NCI-H82 (cell line): Measurements from ENCODE around the gene ZNF326.

Experiments
- DNase-seq: peaks from one replicate; lab custom pipeline; 2025; lab: John Stamatoyannopoulos, UW

Gene ZNF326

DNA sequence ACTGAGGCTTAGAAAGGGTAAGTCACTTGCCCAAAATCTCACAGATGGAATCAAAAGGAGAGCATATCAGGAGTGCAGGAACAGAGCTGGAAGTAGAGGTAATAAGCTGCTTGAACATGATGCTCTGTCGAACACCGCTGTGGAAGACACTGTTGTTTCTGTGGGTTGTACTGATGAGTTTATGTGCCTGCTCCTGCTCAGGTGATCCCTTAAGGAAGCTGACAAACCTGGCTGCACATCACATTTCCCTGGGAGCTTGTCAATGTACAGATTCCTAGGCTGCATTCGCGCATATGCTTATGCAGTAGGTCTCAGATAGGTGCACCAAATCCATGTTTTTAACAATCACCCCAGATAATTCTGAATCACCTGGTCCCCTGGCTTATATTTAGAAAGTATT lies 79.7 kb downstream of the ZNF326 start:
- DNase-seq = no peak

DNA sequence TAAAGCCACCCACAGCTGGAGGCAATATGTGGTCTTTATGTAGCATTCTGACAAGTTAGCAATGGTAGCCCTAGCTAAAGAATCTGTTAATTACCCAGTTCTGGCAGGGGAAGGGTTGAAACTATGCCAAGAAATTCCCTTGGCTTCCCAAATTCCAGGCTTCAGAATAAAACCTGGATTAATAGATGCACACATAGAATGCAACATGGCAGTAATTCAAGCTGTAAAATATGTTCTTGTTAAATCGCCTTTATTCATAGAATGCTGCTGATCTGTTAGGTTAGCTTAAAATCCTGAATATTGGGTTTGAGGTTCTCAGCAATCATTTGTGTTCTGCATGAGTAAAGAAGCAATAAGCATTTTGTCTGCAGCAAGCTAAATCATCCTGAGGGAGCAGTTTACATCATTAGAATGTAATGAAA lies 80.1 kb downstream of the ZNF326 start:
- no peak for DNase-seq

DNA sequence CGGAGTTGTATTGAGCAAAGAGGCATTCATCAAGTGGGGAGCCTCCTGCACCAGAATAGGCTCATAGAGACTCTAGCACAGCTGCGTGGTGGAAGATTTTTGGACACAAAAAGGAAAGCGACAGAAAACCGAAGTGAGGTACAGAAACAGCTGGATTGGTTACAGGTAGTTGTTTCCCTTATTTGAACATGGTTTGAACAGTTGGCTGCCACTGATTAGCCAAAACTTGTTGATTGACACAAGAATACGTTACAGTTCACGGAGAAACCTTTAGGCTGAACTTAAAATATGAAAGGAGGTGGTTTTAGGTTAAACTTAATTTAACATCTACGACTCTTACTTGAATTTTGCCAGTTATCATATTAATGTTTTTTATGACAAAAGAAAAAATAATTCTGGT lies 89.1 kb downstream of the ZNF326 start:
- DNase-seq = no peak
